Measurements from ENCODE around the gene GRM4.

Gene GRM4

GRCh38 chr6:33979750-33980149, 166.1 kb downstream of the GRM4 start:
- DNase-seq (ENCODE audit: low spot score) = no peak

GRCh38 chr6:33978412-33979150, 167.3 kb downstream of the GRM4 start:
- DNase-seq (ENCODE audit: low spot score) = peak; percentile 31

- peak; percentile 30 for DNase-seq (ENCODE audit: low spot score)
Measured at GRCh38 chr6:33977606-33978411, 168.1 kb downstream of the GRM4 start.

- peak; percentile 46 for DNase-seq (ENCODE audit: low spot score)
Measured at GRCh38 chr6:33976437-33977360, 169.2 kb downstream of the GRM4 start.

GRCh38 chr6:33975661-33976436, 170.0 kb downstream of the GRM4 start:
- peak; percentile 47 for DNase-seq (ENCODE audit: low spot score)

- DNase-seq (ENCODE audit: low spot score) = peak; percentile 29
Measured at GRCh38 chr6:33974471-33974870, 171.4 kb downstream of the GRM4 start.

- peak; percentile 8 for DNase-seq (ENCODE audit: low spot score)
Measured at GRCh38 chr6:33974030-33974429, 171.9 kb downstream of the GRM4 start.

GRCh38 chr6:33971580-33971979, 174.3 kb downstream of the GRM4 start:
- DNase-seq (ENCODE audit: low spot score) = no peak

Data from ecto neural progenitor cell (in vitro differentiated cells).